Pancreas (tissue), 10 donors: ENCODE results near the gene SHC4. TPM values are rescaled to one million over a fixed set of nuclear protein-coding genes. Genes with fewer than 3 reads are reported as not detected.

Experiments used
- ATAC-seq, 4 donors: fragments of 200-7000 bp; cut with Tn5 transposase; one replicate each; pipeline versions ENCODE4 v1.8.0 to v1.9.1; 2020; ENCODE audit warnings: mild to moderate bottlenecking in 4 of 4, moderate library complexity in 4 of 4
- DNase-seq, 6 donors: peaks; one replicate each; pipeline ENCODE4 v3.0.0-alpha.2; 2020
- FAIRE-seq: peaks from 2 replicates; lab custom pipeline; 2012; peaks lifted over from hg19 to GRCh38; lab: Jason Lieb, UNC
- H3K27ac ChIP-seq, 4 donors: fragments of 200-600 bp; sonication (generic); 1 replicate in 3 of 4; 2 replicates in 1 of 4; pipeline versions ENCODE4 v1.5.0 to v1.8.0; 2020
- H3K27me3 ChIP-seq, 4 donors: fragments of 200-600 bp; one replicate each; pipeline ENCODE4 v1.8.0; 2021
- H3K36me3 ChIP-seq, 3 donors: fragments of 200-600 bp; sonication (generic) in 1 of 3; one replicate each; pipeline versions ENCODE4 v1.5.0 to v1.8.0; 2020 to 2021
- H3K4me1 ChIP-seq, 3 donors: fragments of 200-600 bp; one replicate each; pipeline ENCODE4 v1.8.0; 2021
- H3K4me3 ChIP-seq, 4 donors: fragments of 200-600 bp; sonication (generic) in 2 of 4; one replicate each; pipeline versions ENCODE4 v1.5.0 to v1.8.0; 2020 to 2021
- H3K9me3 ChIP-seq, 4 donors: fragments of 200-600 bp; one replicate each; pipeline ENCODE4 v1.8.0; 2021
- CTCF ChIP-seq, 4 donors: fragments of 200-600 bp; sonication (generic) in 3 of 4; IDR thresholded peaks; one replicate each; pipeline versions ENCODE4 v1.5.0 to v1.8.0; 2021; ENCODE audit warnings: antibody characterized with exemption in 4 of 4
- WGBS, 2 donors: extraction: QIAGEN DNeasy Blood & Tissue Kit; methylation state at CpG; one replicate each; pipeline ENCODE4 v1.1.7; 2013; 5-methylcytosine and 5-hydroxymethylcytosine counted together
- intact Hi-C, 3 donors: fragments of 100-400 bp; cut with DNase I; formaldehyde crosslinking; loops; one replicate each; pipeline versions ENCODE4 v1.11.1 to v1.14.2; 2022
- polyA plus RNA-seq, 2 donors: library from polyadenylated mRNA; stranded (reverse); fragments of 200-250 nt; gene quantifications; one replicate each; pipeline ENCODE4 v1.2.3, GENCODE V29; 2013
- total RNA-seq, 6 donors: library from RNA; stranded (reverse); fragmentation: NEBNext Ultra II Directional in 4 of 6; extraction: Animal tissue kit (Norgen Biotek cat#: 25700) in 4 of 6; gene quantifications; one replicate each; pipeline versions ENCODE4 v1.2.1 to v1.2.4, GENCODE V29; 2021 to 2023
- donor health status: healthy with polysubstance abuse.
- donor health status: DM: no; HTN: no; CAD: no; lungs with moderate emphysema.
- donor health status: DM: no; HTN: no; CAD: no.
- donor health status: control.
- donor health status: control.
- donor health status: Bipolar disorder and iron deficiency.
- donor health status: DM: yes; HTN: yes; CAD: no.
- donor health status: DM: no; HTN: no; CAD: no.
- donor health status: DM: no; HTN: no; CAD: no.
- donor health status: DM: yes; HTN: yes; CAD: no.

Gene SHC4
- total and polyA plus RNA-seq, 8 donors: 0.03 to 0.24 (median 0.17) TPM; not detected in 1

DNA sequence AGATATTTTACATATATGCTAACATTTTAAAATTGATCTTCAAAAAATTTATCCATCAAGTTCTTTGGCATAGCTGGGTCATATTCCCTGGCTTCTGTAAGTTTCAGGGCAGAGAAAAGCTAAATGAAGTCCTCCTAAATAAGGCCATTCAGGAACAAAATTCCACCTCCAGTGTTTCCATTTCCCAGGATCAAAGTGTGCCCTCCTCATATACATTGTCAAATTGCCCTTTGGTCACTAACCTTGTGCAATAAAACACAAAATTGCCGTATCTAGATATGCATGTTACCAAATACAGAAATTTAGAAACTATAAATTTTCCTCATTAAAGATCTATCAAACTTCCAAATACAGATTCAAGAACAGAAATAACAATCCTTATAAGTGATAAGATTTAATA is 163.5 kb downstream of the SHC4 start:
- Histone ChIP-seq H3K36me3 (no peaks in the 10 kb centered on the region), H3K9me3 (no peaks in the 10 kb centered on the region), H3K27me3 (no peaks in the 10 kb centered on the region), H3K4me3 (no peak overlapping the region), H3K27ac (no peak overlapping the region), H3K4me1 (peaks cover 0 to 3% (median 0%) of the 10 kb centered on the region in 3 donors)
- intact Hi-C loops: no loop called here
- no peak for ATAC-seq
- 87 to 93% methylated on average over 1 of the region's 1 CpG for WGBS, 2 donors
- no peak for FAIRE-seq
- no peak for DNase-seq
- no peak for TF ChIP-seq CTCF (IDR thresholded peaks at IDR 0.05)

DNA sequence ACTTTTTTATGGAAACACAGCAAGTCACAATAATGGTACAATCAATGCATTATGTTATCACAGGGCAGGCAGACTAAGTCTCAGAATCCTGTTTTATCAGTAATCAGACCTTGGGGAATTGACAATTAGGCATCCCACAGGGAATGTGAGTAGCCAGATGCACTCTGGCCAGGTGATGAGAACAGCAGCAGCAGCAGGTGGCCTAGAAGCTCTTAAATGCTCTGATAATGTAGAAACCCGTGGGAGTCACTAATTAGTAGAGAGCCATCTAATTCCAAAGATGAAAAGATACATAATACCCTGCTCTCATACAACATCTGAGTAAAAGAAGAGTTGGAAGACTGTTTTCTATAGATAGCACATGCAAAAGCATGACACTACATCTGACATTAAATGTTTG is 165.4 kb downstream of the SHC4 start:
- DNase-seq (no peak), FAIRE-seq (no peak), ATAC-seq (no peak)
- Histone ChIP-seq H3K36me3 (no peaks in the 10 kb centered on the region), H3K27me3 (no peaks in the 10 kb centered on the region), H3K27ac (no peak overlapping the region), H3K4me3 (no peak overlapping the region), H3K9me3 (no peaks in the 10 kb centered on the region), H3K4me1 (peaks cover 0 to 5% (median 0%) of the 10 kb centered on the region in 3 donors)
- 60 to 76% methylated on average over 1 of the region's 1 CpG for WGBS, 2 donors
- intact Hi-C loops: no loop called here
- no peak for TF ChIP-seq CTCF (IDR thresholded peaks at IDR 0.05)

DNA sequence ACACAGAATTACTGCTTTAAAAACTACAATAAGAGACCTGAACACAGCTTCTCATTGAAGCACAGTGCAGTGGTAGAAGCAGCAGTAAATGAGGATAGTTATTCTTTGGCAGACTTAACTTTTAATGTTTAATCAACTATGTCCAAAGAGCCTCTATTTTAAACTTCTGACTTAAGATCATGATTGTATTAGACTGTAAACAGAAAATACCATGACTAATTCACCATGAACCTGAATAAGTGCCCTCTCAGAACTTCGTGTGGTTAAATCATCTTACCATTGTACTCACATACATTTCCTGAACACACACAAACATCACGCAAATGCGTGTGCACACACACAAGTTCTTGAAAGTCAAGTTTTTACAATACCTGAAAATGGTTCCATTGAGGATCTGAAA is 166.8 kb downstream of the SHC4 start:
- FAIRE-seq (no peak), ATAC-seq (peak in 2 of 4 donors; percentile 11 to 18), DNase-seq (no peak)
- Histone ChIP-seq H3K27ac (no peak overlapping the region), H3K36me3 (no peaks in the 10 kb centered on the region), H3K27me3 (no peaks in the 10 kb centered on the region), H3K9me3 (no peaks in the 10 kb centered on the region), H3K4me1 (peaks cover 0 to 5% (median 0%) of the 10 kb centered on the region in 3 donors), H3K4me3 (no peak overlapping the region)
- intact Hi-C loops: no loop called here
- no peak for TF ChIP-seq CTCF (IDR thresholded peaks at IDR 0.05)
- WGBS, 2 donors: 79 to 81% methylated on average over 3 of the region's 3 CpGs

- Histone ChIP-seq H3K27me3 (no peaks in the 10 kb centered on the region), H3K36me3 (no peaks in the 10 kb centered on the region), H3K4me1 (peaks cover 0 to 5% (median 0%) of the 10 kb centered on the region in 3 donors), H3K4me3 (no peak overlapping the region), H3K27ac (no peak overlapping the region), H3K9me3 (no peaks in the 10 kb centered on the region)
- 94 to 96% methylated on average over 3 of the region's 3 CpGs for WGBS, 2 donors
- ATAC-seq: no peak
- FAIRE-seq: no peak
- no peak for TF ChIP-seq CTCF (IDR thresholded peaks at IDR 0.05)
- intact Hi-C loops: no loop called here
- DNase-seq: no peak
Observed at GRCh38 chr15:48796521-48796920, 167.2 kb downstream of the SHC4 start.

DNA sequence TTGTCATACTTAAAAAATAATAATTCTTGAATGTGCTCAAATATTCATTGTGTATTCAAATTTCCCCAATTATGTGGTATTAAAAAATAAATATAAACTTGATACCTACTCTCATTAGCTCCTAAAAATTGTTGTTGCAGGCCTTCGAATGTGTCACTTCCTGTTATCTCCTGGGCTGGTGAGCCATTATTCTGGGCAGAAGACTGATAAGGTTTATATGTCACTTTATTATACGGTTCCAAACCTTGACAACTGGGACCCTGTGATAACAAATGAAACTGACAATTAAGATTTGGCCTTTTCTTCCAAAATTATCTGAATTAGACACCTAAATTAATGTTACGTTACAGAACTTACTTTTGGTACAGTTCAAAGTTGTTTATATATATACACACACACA is 167.8 kb downstream of the SHC4 start:
- no peaks in the 10 kb centered on the region for H3K27me3 ChIP-seq
- DNase-seq (no peak), ATAC-seq (no peak), FAIRE-seq (no peak)
- intact Hi-C loops: no loop called here
- H3K36me3 ChIP-seq: no peaks in the 10 kb centered on the region
- no peak overlapping the region for H3K27ac ChIP-seq
- no peak for TF ChIP-seq CTCF (IDR thresholded peaks at IDR 0.05)
- peaks cover 0 to 5% (median 0%) of the 10 kb centered on the region in 3 donors for H3K4me1 ChIP-seq
- 87 to 89% methylated on average over 3 of the region's 3 CpGs for WGBS, 2 donors
- H3K4me3 ChIP-seq: no peak overlapping the region
- H3K9me3 ChIP-seq: no peaks in the 10 kb centered on the region
